HG02970 (cell line): Measurements from ENCODE around the gene SPN.
"Not testable (repeated sequence)": the region's sequence is repeated elsewhere in the genome, so short reads cannot be mapped to it uniquely, and the experiment has no call there.

Source experiments
- ATAC-seq: cut with Tn5 transposase; IDR thresholded peaks from one replicate; pipeline ENCODE4 v1.9.1; 2021; ENCODE audit warnings: mild to moderate bottlenecking, moderate library complexity, moderate number of reproducible peaks; ENCODE audit not compliant: unreplicated experiment, low FRiP score

SPN gene

GRCh38 chr16:29644973-29645693 is 17.9 kb upstream of the SPN start:
- ATAC-seq = peak; percentile 38

DNA sequence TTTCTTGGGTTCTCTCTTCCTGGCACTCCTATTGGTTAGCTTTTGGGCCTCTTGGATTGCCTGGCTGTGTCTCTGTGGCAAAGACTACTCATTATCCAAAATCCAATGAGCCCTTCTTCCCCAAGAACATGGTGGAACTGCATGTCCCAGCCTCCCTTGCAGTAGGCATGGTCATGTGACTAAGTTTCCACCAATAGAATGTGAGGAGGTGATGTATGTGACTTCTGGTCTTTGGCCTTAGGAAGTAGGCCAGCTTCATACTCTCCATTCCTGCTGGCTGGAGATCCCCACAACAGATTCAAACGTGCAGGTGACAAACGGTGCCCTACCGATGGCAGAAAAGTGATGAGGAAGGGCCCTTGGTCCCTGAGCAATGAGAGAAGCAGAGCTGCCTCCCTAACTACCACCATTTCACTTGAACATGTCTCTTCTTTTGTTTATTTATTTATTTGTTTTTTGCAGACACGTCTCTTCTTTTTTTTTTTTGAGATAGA is 17.3 kb upstream of the SPN start:
- ATAC-seq = no peak

DNA sequence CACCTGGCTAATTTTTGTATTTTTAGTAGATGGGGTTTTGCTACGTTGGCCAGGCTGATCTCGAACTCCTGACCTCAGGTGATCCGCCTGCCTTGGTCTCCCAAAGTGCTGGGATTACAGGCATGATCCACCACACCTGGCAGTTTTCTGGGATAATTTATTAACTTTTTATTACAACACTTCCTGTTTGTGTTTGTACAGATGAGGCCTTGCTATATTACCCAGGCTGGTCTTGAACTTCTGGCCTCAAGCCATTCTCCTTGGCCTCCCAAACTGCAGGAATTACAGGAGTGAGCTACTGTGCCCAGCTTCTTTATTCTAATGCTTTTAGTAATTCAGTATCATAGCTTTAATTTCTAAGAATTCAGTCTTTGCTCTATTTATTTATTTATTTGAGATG is 16.1 kb upstream of the SPN start:
- ATAC-seq = no peak

GRCh38 chr16:29649588-29650494 is 13.2 kb upstream of the SPN start:
- no peak for ATAC-seq

GRCh38 chr16:29650771-29651170 is 12.3 kb upstream of the SPN start:
- ATAC-seq = no peak

- ATAC-seq = no peak
These were observed 11.2 kb upstream of the SPN start for GRCh38 chr16:29651774-29652349.

DNA sequence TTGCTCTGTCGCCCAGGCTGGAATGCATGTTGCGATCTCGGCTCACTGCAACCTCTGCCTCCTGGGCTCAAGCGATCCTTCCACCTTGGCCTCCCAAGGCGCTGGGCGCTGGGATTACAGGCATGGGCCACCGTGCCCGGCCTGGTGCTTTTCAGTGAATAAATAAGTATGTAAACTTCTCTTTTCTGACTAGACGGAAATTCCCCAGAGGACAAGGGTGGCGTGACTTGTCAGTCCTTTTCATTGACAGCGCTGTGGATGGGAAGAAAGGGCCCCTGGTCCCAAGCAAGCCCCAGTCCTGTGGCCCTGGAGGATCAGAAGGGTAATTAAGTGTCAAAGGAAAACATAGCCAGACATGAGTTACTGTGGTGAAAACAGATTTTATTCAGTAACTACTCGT is 9.6 kb upstream of the SPN start:
- no peak for ATAC-seq

DNA sequence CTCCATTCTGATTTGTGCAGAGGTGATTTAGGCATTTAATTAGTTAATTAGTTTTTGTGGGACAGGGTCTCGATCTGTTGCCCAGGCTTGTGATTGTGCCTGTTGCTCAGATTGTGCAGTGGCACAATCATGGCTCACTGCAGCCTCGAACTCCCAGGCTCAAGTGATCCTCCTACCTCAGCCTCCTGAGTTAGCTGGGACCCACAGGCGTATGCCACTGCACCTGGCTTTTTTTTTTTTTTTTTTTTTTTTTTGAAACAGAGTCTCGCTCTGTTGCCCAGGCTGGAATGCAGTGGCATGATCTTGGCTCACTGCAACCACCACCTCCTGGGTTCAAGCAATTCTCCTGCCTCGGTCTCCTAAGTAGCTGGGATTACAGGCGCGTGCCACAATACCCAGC is 9.2 kb upstream of the SPN start:
- not testable (repeated sequence) for ATAC-seq

DNA sequence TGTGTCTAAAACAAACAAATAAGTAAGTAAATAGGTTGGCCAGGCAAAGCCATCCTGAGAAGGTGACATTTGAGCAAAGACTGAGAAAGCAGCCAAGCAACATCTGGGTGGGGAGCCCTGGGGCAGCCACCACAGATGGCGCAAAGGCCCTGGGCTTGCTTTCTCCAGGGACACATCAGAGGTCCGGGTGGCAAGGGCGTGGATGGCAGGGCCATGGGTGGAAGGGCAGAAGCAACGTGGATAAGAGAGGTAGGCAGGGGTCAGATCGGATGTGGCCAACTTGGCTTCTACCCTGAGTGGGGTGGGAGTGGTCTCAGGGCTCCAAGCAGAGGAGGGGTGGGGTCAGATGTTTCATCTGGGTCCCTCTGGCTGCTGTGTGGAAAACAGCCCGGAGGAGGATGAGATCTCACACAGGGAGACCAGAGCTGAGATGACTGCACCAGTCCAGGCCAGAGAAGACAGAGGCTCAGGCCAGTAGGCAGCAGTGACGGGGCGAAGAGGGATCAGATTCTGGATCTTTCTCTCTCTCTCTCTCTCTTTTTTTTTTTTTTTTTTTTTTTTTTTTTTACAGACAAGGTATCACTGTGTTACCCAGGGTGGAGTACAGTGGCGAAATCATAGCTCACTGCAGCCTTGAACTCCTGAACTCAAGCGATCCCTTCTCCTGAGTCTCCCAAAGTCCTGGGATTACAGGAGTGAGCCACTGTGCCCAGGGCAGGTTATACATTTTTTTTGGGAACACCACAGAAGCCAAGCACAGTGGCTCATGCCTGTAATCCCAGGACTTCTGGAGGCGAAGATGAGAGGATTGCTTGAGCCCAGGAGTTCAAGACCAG is 6.1 kb upstream of the SPN start:
- ATAC-seq = no peak

DNA sequence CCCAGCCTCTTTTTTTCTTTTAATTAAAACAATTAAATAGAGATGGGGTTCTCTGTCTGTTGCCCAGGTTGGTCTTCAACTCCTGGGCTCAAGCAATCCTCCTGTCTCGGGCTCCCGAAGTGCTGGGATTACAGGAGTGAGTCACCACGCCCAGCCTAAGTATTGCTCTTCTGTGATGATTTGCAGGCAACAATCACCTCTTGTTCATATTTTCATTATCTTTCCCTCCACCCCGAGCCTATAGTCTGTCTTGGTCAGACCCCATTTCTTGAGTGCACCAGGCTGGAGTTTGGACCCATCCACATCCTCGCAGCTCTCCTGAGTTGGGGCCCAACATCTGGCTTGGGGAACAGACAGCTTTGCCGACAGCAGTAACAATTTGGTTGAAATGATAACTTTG is 4.3 kb upstream of the SPN start:
- ATAC-seq = no peak

DNA sequence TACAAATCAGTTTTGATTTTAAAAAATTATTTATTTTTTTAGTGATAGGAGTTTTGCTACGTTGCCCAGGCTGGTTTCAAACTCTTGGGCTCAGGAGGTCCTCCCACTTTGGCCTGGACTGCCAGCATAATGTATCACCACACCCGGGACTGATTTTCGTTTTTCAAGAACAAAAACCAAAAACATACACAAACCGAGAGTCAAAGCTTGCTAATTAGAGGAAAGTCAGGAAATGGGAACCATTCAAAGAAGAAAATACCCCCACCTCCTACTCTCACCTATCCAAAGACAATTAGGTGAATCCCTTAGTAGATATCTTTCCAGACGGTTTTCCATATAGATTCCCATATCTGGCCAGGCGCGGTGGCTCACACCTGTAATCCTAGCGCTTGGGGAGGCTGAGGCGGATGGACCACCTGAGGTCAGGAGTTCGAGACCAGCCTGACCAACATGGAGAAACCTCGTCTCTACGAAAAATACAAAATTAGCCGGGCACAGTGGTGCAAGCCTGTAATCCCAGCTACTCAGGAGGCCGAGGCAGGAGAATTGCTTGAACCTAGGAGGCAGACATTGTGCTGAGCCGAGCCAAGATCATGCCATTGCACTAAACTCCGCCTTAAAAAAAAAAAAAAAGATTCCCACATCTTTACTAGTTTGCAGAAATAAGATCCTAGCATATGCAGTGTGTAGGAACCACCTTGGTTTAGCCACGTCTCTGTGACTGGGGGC is 883 bp upstream of the SPN start:
- no peak for ATAC-seq

GRCh38 chr16:29662729-29663015 is 375 bp upstream of the SPN start:
- ATAC-seq = no peak

DNA sequence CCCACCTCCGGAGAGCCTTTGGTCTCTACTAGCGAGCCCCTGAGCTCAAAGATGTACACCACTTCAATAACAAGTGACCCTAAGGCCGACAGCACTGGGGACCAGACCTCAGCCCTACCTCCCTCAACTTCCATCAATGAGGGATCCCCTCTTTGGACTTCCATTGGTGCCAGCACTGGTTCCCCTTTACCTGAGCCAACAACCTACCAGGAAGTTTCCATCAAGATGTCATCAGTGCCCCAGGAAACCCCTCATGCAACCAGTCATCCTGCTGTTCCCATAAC is 702 bp downstream of the SPN start:
- no peak for ATAC-seq

- ATAC-seq = no peak
These were observed 1.3 kb downstream of the SPN start for GRCh38 chr16:29664091-29664921.

DNA sequence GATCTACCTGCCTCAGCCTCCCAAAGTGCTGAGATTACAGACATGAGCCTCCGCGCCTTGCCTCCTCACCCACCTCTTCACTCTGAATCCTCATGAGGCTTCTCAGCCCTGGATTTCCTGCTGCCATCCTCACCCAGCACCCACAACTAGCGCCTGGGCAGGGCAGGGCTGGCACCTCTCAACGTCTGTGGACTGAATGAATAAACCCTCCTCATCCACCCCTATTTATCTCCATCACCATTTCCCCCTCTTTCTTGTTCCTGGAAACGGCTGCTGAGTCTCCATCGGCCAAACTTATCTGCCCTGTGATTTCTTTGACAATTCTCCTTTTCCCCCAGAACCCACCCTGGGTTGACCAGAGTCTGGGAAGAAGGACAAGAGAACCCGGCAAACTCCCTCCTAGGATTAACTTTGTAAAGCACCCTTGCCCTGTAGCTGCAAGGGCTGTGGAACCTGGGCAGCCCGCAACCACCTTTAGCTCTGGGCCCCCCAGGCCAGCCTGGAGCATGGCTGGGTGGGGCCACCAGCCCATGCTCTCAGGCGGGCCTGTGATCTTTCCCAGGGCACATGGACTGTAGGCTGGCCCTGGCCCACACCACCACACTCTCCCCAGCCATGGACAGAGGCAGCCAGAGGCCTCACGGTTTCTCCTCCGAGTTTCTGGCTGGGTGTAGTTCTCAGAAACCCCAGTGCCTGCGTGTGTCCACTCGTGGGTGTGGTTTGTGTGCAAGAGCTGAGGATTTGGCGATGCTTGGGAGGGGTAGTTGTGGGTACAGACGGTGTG is 2.4 kb downstream of the SPN start:
- ATAC-seq = no peak

- ATAC-seq = not testable (repeated sequence)
These were observed 4.2 kb downstream of the SPN start for GRCh38 chr16:29667322-29667610.

- ATAC-seq = no peak
These were observed 4.7 kb downstream of the SPN start for GRCh38 chr16:29667755-29668154.

- no peak for ATAC-seq
These were observed 5.2 kb downstream of the SPN start for GRCh38 chr16:29668267-29668666.

DNA sequence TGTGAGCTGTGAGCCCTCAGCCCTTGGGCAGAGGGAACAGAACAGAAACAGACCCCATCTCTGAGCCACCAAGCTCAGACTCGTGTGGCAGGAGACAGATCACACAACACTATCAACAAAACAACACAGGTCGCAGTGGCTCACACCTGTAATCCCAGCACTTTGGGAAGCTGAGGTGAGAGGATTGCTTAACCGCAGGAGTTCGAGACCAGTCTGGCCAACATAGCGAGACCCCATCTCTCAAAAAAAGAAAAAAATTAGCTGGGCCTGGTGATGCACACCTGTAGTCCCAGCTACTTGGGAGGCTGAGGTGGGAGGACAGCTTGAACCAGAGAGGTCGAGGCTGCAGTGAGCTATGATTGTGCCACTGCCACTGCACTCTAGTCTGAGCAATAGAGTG is 10.5 kb downstream of the SPN start:
- no peak for ATAC-seq
